Neural cell (in vitro differentiated cells): ENCODE measurements around the gene TRPM6.

Experiments
- EP300 ChIP-seq: fragments of 450-650 bp; conservative IDR thresholded peaks from 2 replicates; pipeline ENCODE4 v1.6.1; 2014; ENCODE audit warnings: antibody characterized with exemption, mild to moderate bottlenecking, moderate library complexity; ENCODE audit not compliant: poor library complexity, severe bottlenecking
- EZH2 ChIP-seq: fragments of 200-600, 300-800 bp; shearing (Covaris generic), sonication (generic); IDR thresholded peaks from 2 replicates; pipeline ENCODE4 v1.6.1; 2014; ENCODE audit warnings: antibody characterized with exemption, low read length, borderline replicate concordance, mild to moderate bottlenecking; ENCODE audit not compliant: insufficient read depth, poor library complexity, severe bottlenecking
- POLR2AphosphoS5 ChIP-seq: IDR thresholded peaks from 2 replicates; pipeline ENCODE4 v1.6.1; 2012
- TAF1 ChIP-seq: IDR thresholded peaks from 2 replicates; pipeline ENCODE4 v1.6.1; 2012; ENCODE audit warnings: low read depth
- TF ChIP-seq, protein P1 (sequence below): fragments of 450-650 bp; IDR thresholded peaks from 2 replicates; pipeline ENCODE4 v1.5.1; 2014; ENCODE audit warnings: antibody characterized with exemption, mild to moderate bottlenecking, moderate library complexity; ENCODE audit not compliant: poor library complexity, severe bottlenecking

DNA sequence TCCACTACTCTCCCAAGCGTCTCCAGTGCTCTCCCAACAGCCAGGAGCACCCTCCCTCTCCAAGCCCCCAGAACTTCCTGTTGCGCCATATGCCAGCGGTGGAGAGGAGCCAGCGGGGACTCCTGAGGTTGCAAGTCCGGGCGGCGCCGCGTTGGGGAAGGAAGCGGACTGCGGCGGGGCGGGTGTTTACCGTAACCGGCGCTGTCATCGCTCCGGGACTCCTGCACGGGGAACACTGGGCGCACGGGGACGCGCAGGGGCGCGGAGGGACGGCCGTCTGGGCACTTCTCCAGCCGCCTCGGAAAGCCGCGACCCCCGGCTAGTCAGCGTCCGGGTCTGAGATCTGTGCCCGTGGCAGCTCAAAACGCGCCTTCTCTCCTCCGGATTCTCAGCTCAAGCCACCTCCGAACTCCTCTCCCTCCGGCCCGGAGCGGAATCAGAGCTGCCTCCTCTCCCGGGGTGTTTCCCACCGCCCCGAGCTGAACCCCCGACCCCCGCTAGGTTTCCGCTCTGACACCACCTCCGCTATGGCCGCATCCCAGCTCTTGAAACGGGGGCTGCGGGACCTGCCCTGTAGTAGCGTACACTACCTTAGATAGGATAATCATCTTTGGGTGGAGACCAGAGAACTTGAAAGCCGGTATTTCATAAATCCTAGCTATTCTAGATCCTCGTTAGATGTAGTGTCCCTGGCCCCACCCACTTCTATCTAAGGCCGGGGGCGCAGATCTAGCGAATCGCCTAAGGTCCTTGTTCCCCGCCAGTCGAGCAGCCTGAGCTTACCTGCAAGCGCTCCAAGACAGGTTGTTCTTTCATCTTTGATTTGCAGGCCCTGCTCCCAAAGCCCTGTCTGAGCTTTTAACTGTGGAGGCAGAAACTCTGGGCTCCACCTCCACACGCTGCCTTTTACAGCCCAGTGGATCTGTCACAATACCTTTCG lies at the start of gene TRPM6:
- TF ChIP-seq, protein P1, sequence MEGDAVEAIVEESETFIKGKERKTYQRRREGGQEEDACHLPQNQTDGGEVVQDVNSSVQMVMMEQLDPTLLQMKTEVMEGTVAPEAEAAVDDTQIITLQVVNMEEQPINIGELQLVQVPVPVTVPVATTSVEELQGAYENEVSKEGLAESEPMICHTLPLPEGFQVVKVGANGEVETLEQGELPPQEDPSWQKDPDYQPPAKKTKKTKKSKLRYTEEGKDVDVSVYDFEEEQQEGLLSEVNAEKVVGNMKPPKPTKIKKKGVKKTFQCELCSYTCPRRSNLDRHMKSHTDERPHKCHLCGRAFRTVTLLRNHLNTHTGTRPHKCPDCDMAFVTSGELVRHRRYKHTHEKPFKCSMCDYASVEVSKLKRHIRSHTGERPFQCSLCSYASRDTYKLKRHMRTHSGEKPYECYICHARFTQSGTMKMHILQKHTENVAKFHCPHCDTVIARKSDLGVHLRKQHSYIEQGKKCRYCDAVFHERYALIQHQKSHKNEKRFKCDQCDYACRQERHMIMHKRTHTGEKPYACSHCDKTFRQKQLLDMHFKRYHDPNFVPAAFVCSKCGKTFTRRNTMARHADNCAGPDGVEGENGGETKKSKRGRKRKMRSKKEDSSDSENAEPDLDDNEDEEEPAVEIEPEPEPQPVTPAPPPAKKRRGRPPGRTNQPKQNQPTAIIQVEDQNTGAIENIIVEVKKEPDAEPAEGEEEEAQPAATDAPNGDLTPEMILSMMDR: no peak
- TF ChIP-seq EP300: no peak
- TF ChIP-seq EZH2: no peak
- TF ChIP-seq POLR2AphosphoS5: no peak
- no peak for TF ChIP-seq TAF1
